HL-60/S4 treated with retinoic acid at 250 ng/mL for 4 days and 3 days (cell line): ENCODE data around the gene UGT1A6.
"Not testable (repeated sequence)": the region's sequence is repeated elsewhere in the genome, so short reads cannot be mapped to it uniquely, and the experiment has no call there.

Experiments used
- in situ Hi-C: fragments of 300-500 bp; cut with MboI; formaldehyde crosslinking; loops from 2 replicates; pipeline ENCODE4 v1.7.0; 2022; ENCODE audit warnings: low sequenced_read_pairs

UGT1A6 gene

GRCh38 chr2:233684640-233685039 is 8.1 kb upstream of the UGT1A6 start:
- in situ Hi-C loops: no loop called here

GRCh38 chr2:233686928-233687327 is 5.8 kb upstream of the UGT1A6 start:
- in situ Hi-C loops: no loop called here

DNA sequence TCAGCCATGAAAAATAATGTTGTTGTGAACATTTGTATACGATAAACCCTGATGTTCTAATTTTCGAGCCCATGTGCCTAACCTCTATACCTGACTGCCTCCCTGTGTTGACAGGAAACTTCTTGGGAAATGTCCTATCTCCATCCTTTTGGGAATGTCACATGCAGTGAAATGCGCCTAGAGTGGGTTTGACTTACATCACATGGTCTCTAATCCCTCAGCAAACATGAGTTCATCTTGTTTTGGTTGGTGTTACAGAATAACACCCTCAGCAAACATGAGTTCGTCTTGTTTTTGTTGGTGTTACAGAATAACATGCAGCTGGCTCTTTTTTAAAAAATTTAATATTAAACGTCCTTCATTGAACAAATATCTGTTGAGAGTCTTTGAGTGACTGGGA is 4.3 kb upstream of the UGT1A6 start:
- in situ Hi-C loops: no loop called here

DNA sequence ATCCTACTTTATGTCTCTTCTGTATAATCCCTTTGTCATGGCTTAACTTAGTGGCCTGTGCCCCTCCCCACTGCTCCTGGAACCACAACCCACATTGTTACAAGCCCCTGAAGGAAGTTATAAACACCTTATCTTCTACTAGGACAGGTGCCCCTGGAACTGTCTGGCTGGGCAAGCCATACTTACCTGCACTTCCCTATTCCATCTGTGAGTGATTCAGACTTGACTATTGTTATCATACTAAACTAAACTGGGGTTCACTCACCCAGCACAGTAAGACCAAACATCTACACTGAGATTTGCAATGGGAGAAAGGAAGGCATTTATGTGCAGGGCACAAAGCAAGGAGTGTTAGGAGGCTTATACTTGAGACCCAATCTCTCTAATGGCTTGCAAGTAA is 3.7 kb upstream of the UGT1A6 start:
- in situ Hi-C loops: no loop called here

DNA sequence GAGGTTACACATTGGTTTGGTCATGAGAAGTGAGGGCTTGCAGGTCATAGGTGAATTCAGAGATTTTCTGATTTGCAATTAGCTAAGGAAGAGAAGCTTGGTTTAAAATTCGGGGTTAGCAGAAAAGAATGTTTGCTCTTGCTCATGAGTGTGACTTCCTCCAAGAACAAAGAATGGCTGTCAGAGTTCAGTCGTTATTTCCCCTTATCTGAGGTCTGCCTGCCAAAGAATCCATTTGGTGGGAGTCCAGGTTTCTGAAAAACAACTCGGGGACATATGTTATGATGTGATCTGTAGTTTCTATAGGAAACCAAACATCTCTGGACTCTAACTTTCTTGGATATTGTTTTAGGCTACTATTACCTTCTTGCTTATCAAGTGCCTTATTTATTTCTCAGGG is 3.2 kb upstream of the UGT1A6 start:
- in situ Hi-C loops: no loop called here

- in situ Hi-C loops: no loop called here
Observed at GRCh38 chr2:233690444-233690843, 2.2 kb upstream of the UGT1A6 start.

- in situ Hi-C loops: no loop called here
Observed at GRCh38 chr2:233691443-233692433, 952 bp upstream of the UGT1A6 start.

DNA sequence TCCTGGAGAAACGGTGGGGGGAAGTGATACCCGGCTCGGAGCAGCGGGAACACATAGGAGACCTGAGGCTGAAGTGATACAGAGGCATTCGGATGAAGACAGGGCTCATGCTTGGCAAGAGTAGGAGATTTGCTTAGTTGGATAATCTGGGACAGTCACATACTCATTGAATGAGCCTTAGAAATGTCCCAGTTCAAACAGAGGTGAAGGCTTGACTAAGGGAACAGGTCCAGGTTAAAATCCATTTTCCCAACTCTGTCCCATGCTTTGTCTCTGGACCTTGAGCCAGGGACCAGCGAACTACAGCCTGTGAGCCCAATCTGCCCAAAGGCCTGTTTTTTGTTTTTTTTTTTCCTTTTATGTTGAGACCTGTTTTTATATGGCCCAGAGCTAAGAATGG is 1.3 kb downstream of the UGT1A6 start:
- in situ Hi-C loops: no loop called here

DNA sequence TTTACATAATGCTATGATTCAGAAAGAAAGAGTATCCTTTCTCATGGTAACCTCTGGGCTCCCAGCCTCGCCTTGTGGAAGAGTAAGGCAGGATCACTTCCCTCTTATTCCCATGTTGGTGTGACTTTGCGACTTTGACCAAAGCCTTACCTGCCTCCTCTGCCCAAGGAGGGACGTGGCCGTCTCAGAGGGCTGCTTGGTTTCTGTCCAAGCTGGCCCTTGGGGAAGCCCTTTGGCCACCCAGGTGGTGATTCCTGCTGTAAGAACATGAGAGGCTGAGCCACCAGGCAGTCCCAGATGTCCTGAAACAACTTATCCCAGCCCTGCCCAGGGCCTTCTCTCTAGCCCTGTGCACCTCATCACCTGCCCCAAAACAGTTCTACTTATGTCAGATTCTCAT is 6.0 kb downstream of the UGT1A6 start:
- in situ Hi-C loops: no loop called here

- in situ Hi-C loops: no loop called here
Observed at GRCh38 chr2:233699424-233700027, 6.8 kb downstream of the UGT1A6 start.

- in situ Hi-C loops: no loop called here
Observed at GRCh38 chr2:233700028-233700635, 7.4 kb downstream of the UGT1A6 start.

DNA sequence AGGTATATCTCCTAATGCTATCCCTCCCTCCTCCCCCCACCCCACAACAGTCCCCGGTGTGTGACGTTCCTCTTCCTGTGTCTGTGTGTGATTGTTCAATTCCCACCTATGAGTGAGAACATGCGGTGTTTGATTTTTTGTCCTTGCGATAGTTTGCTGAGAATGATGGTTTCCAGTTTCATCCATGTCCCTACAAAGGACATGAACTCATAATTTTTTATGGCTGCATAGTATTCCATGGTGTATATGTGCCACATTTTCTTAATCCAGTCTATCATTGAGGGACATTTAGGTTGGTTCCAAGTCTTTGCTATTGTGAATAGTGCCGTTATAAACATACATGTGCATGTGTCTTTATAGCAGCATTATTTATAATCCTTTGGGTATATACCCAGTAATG is 8.2 kb downstream of the UGT1A6 start:
- in situ Hi-C loops: not testable (repeated sequence)

GRCh38 chr2:233702238-233702637 is 9.5 kb downstream of the UGT1A6 start:
- in situ Hi-C loops: no loop called here

GRCh38 chr2:233705911-233706506 is 13.3 kb downstream of the UGT1A6 start:
- in situ Hi-C loops: no loop called here

DNA sequence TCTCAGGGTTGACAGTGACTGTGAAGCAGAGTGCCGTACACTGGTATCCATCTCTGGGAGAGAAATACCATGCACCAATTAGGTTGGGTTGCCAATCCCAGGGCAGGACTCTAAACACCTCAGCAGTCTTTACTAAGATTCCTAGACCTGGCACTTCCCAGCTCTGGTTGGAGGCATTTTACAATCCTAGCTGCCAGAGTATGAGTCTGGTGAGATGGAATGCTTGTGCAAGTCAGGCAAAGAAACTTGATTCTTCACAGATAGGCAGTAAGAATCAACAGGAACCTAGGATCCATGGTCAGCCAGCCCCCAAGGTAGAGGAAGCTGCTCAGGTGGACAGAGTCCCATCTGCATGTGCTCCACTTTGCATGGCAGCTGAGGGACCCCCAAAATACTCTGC is 14.0 kb downstream of the UGT1A6 start:
- in situ Hi-C loops: no loop called here

- in situ Hi-C loops: no loop called here
Observed at GRCh38 chr2:233707940-233708644, 15.4 kb downstream of the UGT1A6 start.

DNA sequence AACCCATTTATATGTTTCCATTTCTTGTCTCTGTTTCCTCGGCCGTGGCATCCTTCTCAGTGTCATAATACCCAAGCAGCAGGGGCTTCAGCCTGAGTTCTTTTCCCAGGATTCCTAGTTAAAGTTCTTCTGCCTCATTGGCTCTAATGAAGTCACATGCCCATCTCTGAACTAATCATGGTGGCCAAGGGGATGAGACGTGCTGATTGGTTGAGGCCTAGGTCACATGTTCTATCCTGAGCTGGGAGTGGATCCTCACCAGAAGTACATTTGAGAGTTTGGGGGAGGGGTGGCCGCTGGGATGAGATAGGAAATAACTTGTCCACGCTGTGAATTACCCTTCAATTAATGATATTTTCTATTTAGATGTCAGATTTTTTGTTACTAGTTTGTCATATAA is 16.3 kb downstream of the UGT1A6 start:
- in situ Hi-C loops: no loop called here

- in situ Hi-C loops: no loop called here
Observed at GRCh38 chr2:233711312-233712008, 18.8 kb downstream of the UGT1A6 start.

DNA sequence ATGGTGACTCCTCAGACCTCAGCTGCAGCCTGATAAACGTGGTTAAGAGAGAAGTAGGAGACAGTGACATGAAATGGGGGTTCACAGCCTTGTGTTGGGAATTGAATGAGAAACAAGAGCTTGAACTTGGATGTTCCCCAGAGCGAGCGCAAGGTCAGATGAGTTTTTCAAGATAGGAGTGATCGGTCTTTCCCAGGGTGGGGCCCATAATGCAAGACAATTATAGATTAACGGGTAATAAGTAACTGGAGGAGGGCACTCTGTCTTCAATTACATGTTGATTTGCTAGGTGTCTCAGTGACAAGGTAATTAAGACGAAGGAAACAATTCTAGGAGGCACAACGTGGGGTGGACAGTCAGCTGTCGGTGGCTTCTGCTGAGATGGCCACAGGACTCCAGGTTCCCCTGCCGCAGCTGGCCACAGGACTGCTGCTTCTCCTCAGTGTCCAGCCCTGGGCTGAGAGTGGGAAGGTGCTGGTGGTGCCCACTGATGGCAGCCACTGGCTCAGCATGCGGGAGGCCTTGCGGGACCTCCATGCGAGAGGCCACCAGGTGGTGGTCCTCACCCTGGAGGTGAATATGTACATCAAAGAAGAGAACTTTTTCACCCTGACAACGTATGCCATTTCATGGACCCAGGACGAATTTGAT is 20.0 kb downstream of the UGT1A6 start, which contains the start of gene UGT1A5:
Gene UGT1A5 (plus strand): TSS at position 297 of the 651 bp plus-strand sequence. CDS start 85 bp downstream, at position 382.
- in situ Hi-C loops: no loop called here

- in situ Hi-C loops: no loop called here
Observed at GRCh38 chr2:233713262-233713615, 20.5 kb downstream of the UGT1A6 start.
